ENCODE data around the gene CDK18. TPM values are rescaled to one million over a fixed set of nuclear protein-coding genes. Genes with fewer than 3 reads are reported as not detected.
A peak's percentile ranks its signal among the peaks of the same experiment; 100 is the strongest.
"Not testable (repeated sequence)": the region's sequence is repeated elsewhere in the genome, so short reads cannot be mapped to it uniquely, and the experiment has no call there.

CDK18 gene
- total RNA-seq (2014; rRNA removed; shearing (Covaris generic)), result 31.5 and 34.9 TPM in 2 replicates

- DNase-seq (ENCODE audit: low spot score), result peak; percentile 94
Measured at GRCh38 chr1:205504311-205505075, at the start of gene CDK18. Gene CDK18, plus strand, starts transcription at chr1:205504669. Its CDS starts 18,499 bp downstream, at chr1:205523168.

- no peak for DNase-seq (ENCODE audit: low spot score)
Measured at GRCh38 chr1:205454903-205455335, 49.5 kb upstream of the CDK18 start.

DNA sequence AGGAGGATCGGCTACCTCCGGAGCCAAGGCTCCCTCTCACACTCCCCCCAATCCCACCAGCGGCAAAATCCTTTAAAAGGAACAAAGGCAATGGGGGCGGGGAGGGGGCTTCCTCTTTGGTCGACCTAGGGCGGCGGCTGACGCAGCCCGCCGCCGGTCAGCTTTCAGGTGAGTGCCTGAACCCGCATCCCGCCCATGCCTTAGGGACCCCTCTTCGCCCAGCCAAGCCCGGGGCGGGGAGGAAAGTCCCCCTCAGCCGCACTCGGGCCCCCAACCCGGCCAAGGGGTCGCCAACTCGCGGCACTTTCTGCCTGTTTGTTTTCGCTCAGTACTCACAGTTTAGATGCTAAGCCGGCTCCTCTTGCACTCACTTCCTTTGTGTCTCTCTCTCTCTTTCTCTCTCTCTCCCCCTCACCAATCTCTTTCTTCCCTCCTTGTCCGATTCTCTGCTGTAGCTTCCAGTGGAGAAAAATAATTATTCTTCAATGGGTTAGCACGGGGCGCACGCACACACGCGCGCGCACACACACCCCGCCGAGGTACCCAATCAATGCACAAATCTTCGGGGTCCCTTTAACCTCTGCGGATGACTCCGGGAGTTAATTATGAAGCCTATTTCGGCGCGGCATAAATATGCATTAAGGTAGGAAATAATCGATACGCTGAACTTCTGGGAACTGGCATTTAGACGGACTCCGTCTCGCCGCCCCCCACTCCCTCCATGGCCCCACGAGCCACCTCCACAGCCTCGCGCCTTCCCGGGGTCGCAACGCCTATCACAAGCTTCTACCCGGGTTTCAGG lies 48.7 kb upstream of the CDK18 start, which contains the start of gene BLACAT1:
BLACAT1 (minus strand) TSS at position 465 of the 802 bp plus-strand sequence.
- no peak for DNase-seq (ENCODE audit: low spot score)

DNA sequence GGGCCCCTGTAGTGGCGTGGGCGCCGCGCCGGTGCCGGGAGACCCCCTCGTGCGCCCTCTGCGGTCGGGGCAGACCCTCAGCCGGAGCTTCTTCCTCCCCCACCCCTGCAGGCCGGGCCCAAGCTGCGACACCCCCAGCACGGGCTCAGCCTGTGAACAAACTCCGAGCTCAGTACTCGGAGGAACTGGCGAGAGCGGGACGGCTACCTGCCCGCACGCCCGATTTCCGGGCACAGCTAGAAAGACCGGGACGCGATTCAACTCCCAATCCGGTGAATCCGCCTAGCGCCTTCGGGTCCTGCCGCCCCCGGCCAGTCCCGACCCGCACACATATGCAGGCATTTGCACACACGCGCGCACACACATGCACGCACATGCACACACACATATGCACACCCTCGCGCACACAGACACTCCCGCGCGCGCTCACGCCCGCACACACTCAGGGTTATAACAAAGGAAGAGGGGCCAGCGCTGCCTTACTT lies 48.0 kb upstream of the CDK18 start:
- no peak for DNase-seq (ENCODE audit: low spot score)

DNA sequence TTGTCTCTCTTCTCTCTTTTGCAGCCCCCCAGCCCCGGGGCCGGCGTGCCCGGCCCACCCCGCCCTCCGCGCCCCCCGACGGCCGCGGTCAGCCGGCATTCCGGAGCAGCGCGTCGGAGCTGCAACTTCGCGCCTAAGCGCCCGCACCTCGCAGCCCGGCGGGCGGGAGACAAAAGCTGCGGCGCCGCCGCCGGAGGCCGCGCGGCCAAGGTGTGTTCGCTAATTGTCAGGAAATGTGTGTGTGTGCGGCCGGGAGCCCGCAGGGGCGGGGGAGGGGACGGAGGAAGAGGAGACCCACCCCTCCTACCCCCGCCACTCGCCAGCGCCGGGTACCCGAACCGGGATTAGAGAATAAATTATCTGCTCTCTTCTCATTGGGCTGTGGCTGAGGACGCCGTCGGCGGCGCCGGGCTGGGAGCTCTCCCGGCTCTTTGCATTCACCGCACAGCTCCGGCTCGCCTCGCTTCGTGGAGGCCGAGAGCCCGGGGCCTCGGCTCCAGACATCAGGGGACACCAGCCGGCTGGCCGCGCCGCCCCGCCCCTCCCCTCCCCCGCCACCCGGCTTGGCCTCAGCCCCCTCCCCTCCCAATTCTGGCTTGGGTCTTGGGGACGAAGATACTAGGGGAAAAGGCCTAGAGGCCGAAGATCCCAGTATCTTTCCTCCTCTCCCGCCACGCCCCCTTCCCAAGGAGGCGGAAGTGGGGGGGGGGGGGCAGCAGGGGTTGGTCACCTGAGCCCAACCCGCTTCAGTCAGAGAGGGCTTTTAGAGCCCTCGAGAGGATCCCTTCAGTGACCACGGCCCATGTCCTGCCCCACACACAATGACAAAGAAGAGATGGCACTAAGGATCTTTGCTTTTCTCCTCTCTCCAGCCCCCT lies 47.4 kb upstream of the CDK18 start:
- no peak for DNase-seq (ENCODE audit: low spot score)

GRCh38 chr1:205458777-205459566 lies 45.5 kb upstream of the CDK18 start:
- DNase-seq (ENCODE audit: low spot score), result peak; percentile 74

GRCh38 chr1:205465392-205465791 lies 39.1 kb upstream of the CDK18 start:
- DNase-seq (ENCODE audit: low spot score), result no peak

DNA sequence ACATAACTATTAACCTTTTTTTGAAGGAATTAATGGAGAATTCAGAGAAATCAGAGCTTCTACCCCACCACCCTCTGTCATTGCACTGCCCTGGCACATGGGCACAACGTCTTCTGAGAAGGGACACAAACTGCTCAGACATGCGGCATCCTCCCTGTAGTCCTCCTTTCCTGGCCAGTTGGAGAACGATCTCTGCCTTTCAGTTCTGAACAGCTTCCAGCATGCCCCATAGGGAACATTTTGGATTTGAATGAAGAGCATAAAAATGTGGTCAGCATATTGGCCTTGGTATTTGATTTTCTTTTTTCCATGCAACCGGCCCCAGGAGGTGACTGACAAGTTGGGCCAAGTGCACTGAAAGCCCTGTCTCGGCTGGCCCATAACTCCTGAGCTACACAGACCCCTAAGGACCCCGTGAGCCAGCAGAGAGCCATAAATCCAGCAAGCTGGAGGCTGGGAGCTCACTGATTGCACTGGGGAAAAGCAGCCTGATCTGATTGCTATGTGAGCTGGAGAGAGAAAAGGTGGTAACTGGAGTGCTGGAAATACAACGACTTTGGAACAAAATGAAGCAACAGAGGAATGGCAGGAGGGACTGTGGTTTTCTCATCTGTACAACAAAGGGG lies 37.8 kb upstream of the CDK18 start:
- no peak for DNase-seq (ENCODE audit: low spot score)

GRCh38 chr1:205470131-205470530 lies 34.3 kb upstream of the CDK18 start:
- DNase-seq (ENCODE audit: low spot score), result no peak

GRCh38 chr1:205472737-205473441 lies 31.6 kb upstream of the CDK18 start:
- no peak for DNase-seq (ENCODE audit: low spot score)

DNA sequence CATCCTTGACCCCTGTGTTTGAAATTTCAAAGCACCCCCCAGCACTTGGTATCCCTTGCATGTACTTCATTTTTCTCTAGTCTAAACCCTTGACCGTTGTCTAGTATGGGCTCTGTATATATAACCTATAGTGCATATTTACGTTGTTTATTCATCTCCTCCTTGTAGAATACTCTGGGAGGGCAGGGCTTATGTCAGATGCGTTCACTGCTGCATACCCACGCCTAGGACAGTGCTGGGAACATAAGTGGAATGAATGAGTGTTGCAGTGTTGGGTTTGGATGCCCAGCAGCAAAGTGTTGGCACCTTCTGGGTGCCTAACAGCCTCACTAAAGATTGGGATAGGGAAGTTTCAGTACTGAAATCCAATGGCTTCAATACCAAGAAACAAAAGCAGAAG lies 31.0 kb upstream of the CDK18 start:
- no peak for DNase-seq (ENCODE audit: low spot score)

DNA sequence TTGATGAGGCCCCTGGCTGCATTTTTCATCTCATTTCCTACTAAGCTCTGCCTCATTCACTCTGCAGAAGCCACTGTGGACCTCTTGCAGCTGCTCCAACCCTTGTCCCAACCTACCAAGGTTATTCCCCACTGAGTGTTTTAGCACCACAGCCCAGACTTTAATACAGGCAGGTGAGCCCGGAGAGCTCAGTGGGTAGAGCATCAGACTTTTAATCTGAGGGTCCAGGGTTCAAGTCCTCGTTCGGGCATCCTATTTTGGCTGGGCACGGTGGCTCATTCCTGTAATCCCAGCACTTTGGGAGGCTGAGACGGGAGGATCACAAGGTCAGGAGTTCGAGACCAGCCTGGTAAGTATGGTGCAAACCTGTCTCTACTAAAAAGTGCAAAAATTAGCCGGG lies 30.5 kb upstream of the CDK18 start:
- DNase-seq (ENCODE audit: low spot score), result no peak

DNA sequence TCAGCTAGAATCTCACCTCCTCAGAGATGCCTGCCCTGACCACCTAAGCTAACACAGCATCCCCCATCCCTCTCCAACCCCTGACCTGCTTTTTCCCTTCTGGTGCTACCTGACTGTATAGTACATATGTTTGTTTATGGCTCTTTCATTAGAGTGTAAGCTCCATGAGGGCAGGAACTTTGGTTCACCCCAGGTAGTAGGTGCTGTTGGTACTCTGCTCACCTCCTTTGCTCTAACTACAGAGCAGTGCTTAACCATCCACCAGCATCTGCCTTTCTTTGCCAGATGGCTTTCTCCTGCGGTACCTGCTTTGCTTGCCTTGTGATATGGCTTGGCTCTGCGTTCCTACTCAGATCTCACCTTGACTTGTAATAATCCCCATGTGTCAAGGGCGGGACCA lies 29.9 kb upstream of the CDK18 start:
- no peak for DNase-seq (ENCODE audit: low spot score)

DNA sequence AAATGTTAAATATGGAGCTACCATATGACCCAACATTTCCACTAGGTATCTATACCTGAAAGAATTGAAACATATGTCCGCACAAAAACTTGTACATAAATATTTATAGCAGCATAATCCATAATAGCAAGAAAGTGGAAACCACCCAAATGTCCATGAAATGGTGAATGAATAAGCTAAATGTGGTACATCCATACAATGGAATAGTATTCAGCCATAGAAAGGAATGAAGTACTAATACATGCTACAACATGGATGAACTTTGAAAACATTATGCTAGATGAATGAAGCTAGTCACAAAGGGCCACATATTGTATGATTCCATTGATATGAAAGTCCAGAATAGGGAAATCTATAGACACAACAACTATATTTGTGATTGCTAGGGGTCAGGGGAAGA lies 28.6 kb upstream of the CDK18 start:
- no peak for DNase-seq (ENCODE audit: low spot score)

DNA sequence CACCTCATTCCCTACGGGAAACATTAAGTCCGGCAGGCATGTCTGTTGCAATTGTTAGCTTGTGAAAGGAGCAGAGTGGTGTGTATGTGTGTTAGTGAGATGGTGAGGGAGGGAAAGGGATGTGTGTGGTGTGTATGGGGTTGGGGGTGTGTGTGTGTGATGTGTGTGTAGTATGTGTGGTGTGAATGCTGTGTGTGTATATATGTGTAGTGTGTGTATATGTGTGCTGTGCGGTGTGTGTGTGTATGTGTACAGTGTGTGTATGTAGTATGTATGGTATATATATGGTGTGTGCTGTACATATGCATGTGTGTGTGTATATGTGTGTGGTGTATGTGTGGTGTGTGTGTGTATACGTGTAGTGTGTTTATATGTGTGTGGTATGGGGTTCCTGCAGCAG lies 27.8 kb upstream of the CDK18 start:
- no peak for DNase-seq (ENCODE audit: low spot score)

GRCh38 chr1:205477121-205477758 lies 27.2 kb upstream of the CDK18 start:
- DNase-seq (ENCODE audit: low spot score), result peak; percentile 23

GRCh38 chr1:205477759-205478247 lies 26.7 kb upstream of the CDK18 start:
- peak; percentile 93 for DNase-seq (ENCODE audit: low spot score)

GRCh38 chr1:205478985-205479384 lies 25.5 kb upstream of the CDK18 start:
- DNase-seq (ENCODE audit: low spot score), result not testable (repeated sequence)

- DNase-seq (ENCODE audit: low spot score), result no peak
Measured at GRCh38 chr1:205480349-205480985, 24.0 kb upstream of the CDK18 start.

Data from A172 (cell line).